ENCODE measurements around the gene C14orf39. TPM values are rescaled to one million over a fixed set of nuclear protein-coding genes. Genes with fewer than 3 reads are reported as not detected.

Gene C14orf39
- total and polyA plus RNA-seq, 2 of the 13 experiments (the other 11 are each of a cell fraction or from before 2014, with no cell fraction given): not detected

GRCh38 chr14:60514741-60515491 lies 29.1 kb upstream of the C14orf39 start (continued):
- TF ChIP-seq HNRNPLL (IDR thresholded peaks at IDR 0.05; ENCODE audit: low read depth, low read length, poor library complexity, severe bottlenecking): peak; percentile 65
- TF ChIP-seq SALL1 (CRISPR knock-in tag; IDR thresholded peaks at IDR 0.05): peak; percentile 62; the same call in 1 of the 2 replicates
- TF ChIP-seq NR2C2 (CRISPR knock-in tag; IDR thresholded peaks at IDR 0.05; ENCODE audit: borderline replicate concordance): no peak
- no peak for TF ChIP-seq ZNF3 (CRISPR knock-in tag; IDR thresholded peaks at IDR 0.05)
- TF ChIP-seq YY1 (IDR thresholded peaks at IDR 0.05; ENCODE audit: insufficient read depth, insufficient replicate concordance, low read depth, low read length): peak; percentile 58
- TF ChIP-seq MEIS2 (CRISPR knock-in tag; IDR thresholded peaks at IDR 0.05): 0 out of 2 replicates have a peak, but pooled peaks have one; percentile 40
- TF ChIP-seq, protein P1, sequence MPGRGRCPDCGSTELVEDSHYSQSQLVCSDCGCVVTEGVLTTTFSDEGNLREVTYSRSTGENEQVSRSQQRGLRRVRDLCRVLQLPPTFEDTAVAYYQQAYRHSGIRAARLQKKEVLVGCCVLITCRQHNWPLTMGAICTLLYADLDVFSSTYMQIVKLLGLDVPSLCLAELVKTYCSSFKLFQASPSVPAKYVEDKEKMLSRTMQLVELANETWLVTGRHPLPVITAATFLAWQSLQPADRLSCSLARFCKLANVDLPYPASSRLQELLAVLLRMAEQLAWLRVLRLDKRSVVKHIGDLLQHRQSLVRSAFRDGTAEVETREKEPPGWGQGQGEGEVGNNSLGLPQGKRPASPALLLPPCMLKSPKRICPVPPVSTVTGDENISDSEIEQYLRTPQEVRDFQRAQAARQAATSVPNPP (CRISPR knock-in tag; IDR thresholded peaks at IDR 0.05): no peak
- no peak for TF ChIP-seq SP4 (CRISPR knock-in tag; IDR thresholded peaks at IDR 0.05)
- TF ChIP-seq ZFX (CRISPR knock-in tag; IDR thresholded peaks at IDR 0.05; ENCODE audit: low read depth): peak; percentile 50
- TF ChIP-seq, protein P2, sequence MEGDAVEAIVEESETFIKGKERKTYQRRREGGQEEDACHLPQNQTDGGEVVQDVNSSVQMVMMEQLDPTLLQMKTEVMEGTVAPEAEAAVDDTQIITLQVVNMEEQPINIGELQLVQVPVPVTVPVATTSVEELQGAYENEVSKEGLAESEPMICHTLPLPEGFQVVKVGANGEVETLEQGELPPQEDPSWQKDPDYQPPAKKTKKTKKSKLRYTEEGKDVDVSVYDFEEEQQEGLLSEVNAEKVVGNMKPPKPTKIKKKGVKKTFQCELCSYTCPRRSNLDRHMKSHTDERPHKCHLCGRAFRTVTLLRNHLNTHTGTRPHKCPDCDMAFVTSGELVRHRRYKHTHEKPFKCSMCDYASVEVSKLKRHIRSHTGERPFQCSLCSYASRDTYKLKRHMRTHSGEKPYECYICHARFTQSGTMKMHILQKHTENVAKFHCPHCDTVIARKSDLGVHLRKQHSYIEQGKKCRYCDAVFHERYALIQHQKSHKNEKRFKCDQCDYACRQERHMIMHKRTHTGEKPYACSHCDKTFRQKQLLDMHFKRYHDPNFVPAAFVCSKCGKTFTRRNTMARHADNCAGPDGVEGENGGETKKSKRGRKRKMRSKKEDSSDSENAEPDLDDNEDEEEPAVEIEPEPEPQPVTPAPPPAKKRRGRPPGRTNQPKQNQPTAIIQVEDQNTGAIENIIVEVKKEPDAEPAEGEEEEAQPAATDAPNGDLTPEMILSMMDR (CRISPR knock-in tag; IDR thresholded peaks at IDR 0.05): peak; percentile 64
- TF ChIP-seq NFIC (IDR thresholded peaks at IDR 0.05; ENCODE audit: low read length): no peak
- no peak for TF ChIP-seq ZNF501 (CRISPR knock-in tag; IDR thresholded peaks at IDR 0.05)
- no peak for TF ChIP-seq NCOR1 (IDR thresholded peaks at IDR 0.05; ENCODE audit: borderline replicate concordance, low read length)
- TF ChIP-seq ZSCAN21 (CRISPR knock-in tag; IDR thresholded peaks at IDR 0.05; ENCODE audit: borderline replicate concordance): peak; percentile 59; the same call in 1 of the 2 replicates
- TF ChIP-seq CCDC6 (CRISPR knock-in tag; IDR thresholded peaks at IDR 0.05): 0 out of 2 replicates have a peak, but pooled peaks have one; percentile 63
- TF ChIP-seq ZSCAN20 (CRISPR knock-in tag; IDR thresholded peaks at IDR 0.05; ENCODE audit: borderline replicate concordance): 0 out of 2 replicates have a peak, but pooled peaks have one; percentile 52
- TF ChIP-seq MYC (CRISPR knock-in tag; IDR thresholded peaks at IDR 0.05; ENCODE audit: borderline replicate concordance): peak; percentile 39; the same call in 1 of the 2 replicates
- no peak for TF ChIP-seq ZNF883 (CRISPR knock-in tag; IDR thresholded peaks at IDR 0.05; ENCODE audit: not compliant biosample characterization)
- TF ChIP-seq KLF12 (CRISPR knock-in tag; IDR thresholded peaks at IDR 0.05; ENCODE audit: borderline replicate concordance): peak; percentile 42; the same call in 1 of the 2 replicates
- TF ChIP-seq RELA (CRISPR knock-in tag; IDR thresholded peaks at IDR 0.05): no peak
- TF ChIP-seq ZSCAN31 (CRISPR knock-in tag; IDR thresholded peaks at IDR 0.05; ENCODE audit: low read depth): no peak
- TF ChIP-seq KAT7 (CRISPR knock-in tag; IDR thresholded peaks at IDR 0.05; ENCODE audit: borderline replicate concordance): no peak
